Measurements from ENCODE around the gene ENPP6.
"Not testable (repeated sequence)": the region's sequence is repeated elsewhere in the genome, so short reads cannot be mapped to it uniquely, and the experiment has no call there.

ENPP6 gene

GRCh38 chr4:184066584-184067300 is 150.9 kb downstream of the ENPP6 start:
- no peak overlapping the region for H3K4me3 ChIP-seq (ENCODE audit: low read depth, low read length)

GRCh38 chr4:184064877-184065276 is 152.8 kb downstream of the ENPP6 start:
- no peak overlapping the region for H3K4me3 ChIP-seq (ENCODE audit: low read depth, low read length)

- H3K4me3 ChIP-seq (ENCODE audit: low read depth, low read length) = no peak overlapping the region
Measured at GRCh38 chr4:184062769-184063168, 154.9 kb downstream of the ENPP6 start.

GRCh38 chr4:184061582-184061981 is 156.1 kb downstream of the ENPP6 start:
- no peak overlapping the region for H3K4me3 ChIP-seq (ENCODE audit: low read depth, low read length)

- no peak overlapping the region for H3K4me3 ChIP-seq (ENCODE audit: low read depth, low read length)
Measured at GRCh38 chr4:184059099-184059498, 158.6 kb downstream of the ENPP6 start.

GRCh38 chr4:184058026-184058425 is 159.6 kb downstream of the ENPP6 start:
- H3K4me3 ChIP-seq (ENCODE audit: low read depth, low read length) = no peak overlapping the region

- H3K4me3 ChIP-seq (ENCODE audit: low read depth, low read length) = no peak overlapping the region
Measured at GRCh38 chr4:184056877-184057276, 160.8 kb downstream of the ENPP6 start.

- no peak overlapping the region for H3K4me3 ChIP-seq (ENCODE audit: low read depth, low read length)
Measured at GRCh38 chr4:184053434-184053833, 164.2 kb downstream of the ENPP6 start.

GRCh38 chr4:184052616-184053015 is 165.1 kb downstream of the ENPP6 start:
- no peak overlapping the region for H3K4me3 ChIP-seq (ENCODE audit: low read depth, low read length)

- not testable (repeated sequence) for H3K4me3 ChIP-seq (ENCODE audit: low read depth, low read length)
Measured at GRCh38 chr4:184051262-184051661, 166.4 kb downstream of the ENPP6 start.

GRCh38 chr4:184046148-184046547 is 171.5 kb downstream of the ENPP6 start:
- H3K4me3 ChIP-seq (ENCODE audit: low read depth, low read length) = no peak overlapping the region

GRCh38 chr4:184041156-184041555 is 176.5 kb downstream of the ENPP6 start:
- H3K4me3 ChIP-seq (ENCODE audit: low read depth, low read length) = no peak overlapping the region

- peak overlapping the region; percentile 18 for H3K4me3 ChIP-seq (ENCODE audit: low read depth, low read length)
Measured at GRCh38 chr4:184039963-184040383, 177.7 kb downstream of the ENPP6 start.
